HG02610 (cell line): Measurements from ENCODE around the gene STARD10.

ENCODE experiments used
- ATAC-seq: cut with Tn5 transposase; IDR thresholded peaks from one replicate; pipeline ENCODE4 v1.9.1; 2021; ENCODE audit warnings: mild to moderate bottlenecking, moderate library complexity; ENCODE audit not compliant: unreplicated experiment

Gene STARD10

GRCh38 chr11:72750086-72750485, 43.8 kb downstream of the STARD10 start:
- ATAC-seq: no peak

DNA sequence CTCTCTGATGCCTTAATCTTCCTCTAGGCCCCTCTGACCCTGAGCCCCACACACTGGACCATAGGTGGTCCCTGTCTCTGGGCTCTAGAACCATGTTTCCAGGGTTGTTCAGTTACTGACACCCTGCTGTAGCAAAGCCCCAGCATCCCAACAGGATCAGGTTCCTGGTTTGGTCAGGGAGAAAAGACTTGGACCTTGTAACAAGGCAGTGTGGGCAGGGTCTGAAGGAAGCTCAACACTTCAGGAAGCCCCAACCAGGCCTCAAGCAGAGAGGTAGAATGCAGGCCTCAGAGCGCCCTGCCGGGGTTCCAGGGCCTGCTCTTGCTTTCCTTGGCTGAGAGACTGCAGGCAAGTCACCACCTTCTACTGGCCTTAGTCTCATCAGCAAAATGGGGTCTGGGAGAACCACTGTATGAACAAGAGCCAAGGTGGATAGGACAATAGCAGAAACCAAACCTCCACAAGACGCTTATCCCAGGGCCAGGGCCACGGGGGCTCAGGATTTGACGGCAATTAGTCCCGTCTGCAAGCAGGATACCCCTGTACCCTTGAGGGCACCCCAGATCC, 46.5 kb downstream of the STARD10 start:
- no peak for ATAC-seq

DNA sequence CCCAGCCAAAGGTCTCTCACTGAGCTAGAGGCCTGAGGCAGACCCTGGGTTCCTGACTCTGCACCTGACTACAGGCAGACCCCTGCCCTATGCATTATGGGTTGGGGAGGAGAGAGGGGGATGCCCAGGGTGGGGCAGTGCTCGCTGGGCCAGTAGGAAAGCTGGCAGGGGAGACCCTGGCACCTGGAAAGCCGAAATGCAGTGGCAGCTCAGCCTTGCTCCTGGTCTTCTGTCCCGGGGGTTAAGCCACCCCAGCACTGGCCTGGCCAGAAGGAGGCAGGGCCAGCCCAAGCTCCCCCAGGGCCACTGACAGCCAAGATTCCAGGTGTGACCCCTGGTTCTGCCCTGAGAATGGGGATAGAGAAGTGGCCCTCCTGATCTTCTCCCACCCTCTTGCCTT, 47.0 kb downstream of the STARD10 start:
- no peak for ATAC-seq

- no peak for ATAC-seq
Measured at GRCh38 chr11:72745925-72746550, 47.8 kb downstream of the STARD10 start.

DNA sequence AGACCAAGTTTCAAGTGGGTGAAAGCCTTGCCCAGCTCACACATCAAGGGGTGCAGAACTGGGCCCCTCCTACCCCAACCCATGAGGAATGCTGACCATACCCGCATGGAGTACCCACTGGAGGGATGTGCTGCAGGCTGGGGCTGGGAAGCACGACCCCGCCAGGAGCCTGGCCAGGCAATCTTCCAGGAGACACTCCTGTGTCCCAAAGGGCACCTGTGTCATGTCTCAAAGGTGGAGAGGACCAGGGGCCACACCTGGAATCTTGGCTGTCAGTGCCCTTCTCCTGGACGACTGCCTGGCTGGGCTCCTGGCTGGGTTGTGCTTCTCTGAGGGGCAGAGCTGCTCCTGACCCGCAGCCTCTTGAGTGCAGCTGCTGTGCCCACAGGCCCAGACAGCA, 48.3 kb downstream of the STARD10 start:
- no peak for ATAC-seq

DNA sequence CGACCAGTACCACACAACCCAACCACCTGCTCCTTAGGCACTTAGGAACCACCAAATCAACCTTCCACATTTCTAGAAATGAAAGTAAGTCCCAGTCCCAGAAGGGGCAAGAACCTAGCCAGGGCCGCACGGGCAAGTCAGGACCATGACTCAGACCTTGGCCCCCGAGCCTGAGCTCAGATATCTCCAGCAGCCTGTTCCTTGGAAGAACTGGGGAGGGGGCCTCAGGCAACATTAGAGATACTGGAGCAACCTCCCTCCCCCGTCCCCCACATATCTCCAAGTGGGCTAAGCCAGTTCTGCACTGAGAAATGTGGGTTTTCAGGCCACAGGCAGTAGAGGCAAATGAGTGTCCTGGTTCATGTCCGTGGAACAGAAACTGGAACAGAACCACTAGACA, 49.4 kb downstream of the STARD10 start:
- no peak for ATAC-seq

DNA sequence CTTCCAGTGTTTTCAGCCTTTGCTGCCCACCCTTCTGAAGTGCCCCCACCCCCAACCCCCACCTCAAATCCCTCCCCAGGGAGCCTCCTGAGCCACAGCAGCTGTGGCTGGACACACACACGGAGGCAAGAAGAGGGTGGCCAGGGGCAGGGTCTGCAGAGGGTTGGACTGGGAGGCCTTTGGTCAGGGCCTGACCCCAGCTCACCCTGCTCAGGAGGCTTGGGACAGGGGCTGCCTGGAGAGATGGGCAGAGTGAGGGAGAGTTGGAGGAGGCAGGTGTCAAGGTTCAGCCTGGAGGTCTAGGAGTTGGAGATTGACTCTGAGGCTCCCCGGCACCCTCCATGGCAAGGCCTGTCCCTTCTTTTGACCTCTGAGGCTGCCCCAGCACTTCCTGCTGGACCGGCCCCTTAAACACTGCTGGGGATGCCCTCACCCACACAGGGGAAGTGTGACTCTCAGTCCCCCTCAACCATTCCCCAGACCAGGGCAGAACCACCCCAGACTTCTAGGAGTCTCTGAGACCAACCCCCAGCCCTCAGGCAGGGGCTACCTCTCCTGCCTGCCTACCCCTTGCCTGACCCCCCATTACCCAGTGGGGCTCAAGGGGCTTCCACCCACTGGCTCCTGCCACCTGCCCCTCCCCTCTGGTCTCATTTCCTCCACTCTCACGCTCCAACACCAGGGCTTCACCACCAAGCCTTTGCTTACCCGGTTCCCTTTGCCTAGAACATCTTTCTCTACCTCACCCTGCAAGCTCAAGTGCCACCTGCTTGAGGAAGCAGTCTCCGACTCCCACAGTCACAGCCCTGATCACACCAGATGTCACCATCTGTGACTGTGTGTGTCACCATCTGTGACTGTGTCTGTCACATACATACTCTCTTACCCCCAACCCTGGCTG, 50.3 kb downstream of the STARD10 start:
- ATAC-seq: no peak

DNA sequence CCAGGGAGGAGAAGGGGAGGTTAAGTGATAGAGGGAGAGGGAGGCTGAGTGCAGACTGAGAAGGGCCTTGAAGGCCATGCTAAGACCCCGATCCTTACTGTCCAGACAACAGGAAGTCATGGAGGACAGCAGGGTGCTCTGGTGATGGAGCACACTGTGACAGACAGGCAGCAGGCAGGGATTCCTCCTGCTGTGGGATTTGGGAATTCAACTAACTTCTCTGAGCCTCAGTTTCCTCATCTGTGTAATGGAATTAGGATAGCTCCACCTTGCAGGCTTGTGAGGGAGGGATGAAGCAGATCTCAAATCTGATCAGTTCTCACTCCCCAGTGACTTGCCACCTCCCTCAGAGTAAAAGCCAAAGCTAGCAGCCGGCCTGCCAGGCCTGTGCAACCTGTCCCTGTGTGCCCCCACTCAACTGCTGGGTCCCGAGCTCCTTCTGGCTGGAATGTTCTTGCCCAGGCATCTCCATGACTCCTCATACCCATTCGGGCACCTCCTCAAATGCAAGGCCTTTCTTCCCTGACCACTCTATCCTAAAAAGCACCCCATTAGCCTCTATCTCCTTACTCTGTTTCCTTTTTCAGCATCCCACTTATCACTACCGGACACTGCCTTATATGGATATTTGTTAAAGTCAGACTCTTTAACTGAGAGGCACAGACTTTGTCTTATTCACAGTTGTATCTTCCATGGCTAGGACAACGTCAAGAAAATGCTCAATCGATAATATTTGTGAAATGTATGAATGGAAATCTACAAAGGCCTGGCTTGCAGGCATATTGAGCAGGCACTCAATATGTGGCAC, 51.1 kb downstream of the STARD10 start:
- no peak for ATAC-seq

DNA sequence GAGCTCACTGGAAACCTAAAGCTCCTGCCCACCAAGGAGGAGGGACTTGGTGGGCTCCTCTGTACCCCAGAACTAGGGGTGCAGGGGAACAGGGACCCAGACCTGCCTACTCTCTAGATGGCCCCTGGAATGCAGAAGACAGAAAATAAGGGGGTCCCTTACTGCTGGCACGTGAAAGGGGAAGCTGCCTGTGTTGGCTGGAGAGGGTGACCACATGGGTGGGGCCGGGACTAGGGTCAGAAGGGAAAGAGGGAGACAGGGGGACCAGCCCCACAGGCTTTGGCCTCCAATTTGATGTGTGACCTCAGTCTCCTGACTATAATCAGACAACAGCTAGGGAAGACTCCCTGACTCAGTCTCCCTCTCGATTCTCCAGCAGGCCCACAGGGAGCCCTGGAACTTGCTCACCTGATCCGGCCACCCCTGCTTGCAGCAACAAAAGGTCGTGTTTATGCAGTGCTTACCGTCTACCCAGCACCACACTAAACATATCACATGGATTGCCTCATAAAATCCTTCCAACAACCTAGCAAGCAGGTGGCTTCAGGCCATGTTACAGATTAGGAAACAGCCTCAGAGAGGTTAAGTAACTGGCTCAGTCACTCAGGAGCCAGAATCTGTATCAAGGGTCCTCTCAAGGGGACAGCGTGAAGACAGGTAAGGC, 51.9 kb downstream of the STARD10 start:
- ATAC-seq: no peak

DNA sequence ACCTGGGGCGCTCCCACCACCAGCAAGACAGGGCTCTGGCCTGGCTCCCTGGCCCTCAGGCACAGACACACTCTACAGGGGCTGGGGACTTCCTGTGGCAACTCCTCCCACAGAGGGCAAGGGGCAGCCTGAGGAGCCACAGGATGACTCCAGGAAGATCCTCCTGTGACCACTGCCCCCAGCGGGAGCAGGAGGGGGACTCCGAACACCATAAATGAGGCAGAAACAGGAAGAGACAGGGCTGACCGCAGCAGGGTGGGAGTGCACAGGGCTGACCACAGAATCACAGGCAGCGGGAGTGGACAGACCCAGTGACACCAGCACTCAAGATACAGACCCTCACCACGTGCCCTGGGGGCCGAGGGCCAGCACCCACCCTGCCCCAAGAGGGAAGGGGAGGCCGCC, 52.4 kb downstream of the STARD10 start:
- no peak for ATAC-seq

- ATAC-seq: no peak
Measured at GRCh38 chr11:72740562-72741428, 53.1 kb downstream of the STARD10 start.

- no peak for ATAC-seq
Measured at GRCh38 chr11:72740060-72740424, 53.8 kb downstream of the STARD10 start.

GRCh38 chr11:72739240-72740059, 54.4 kb downstream of the STARD10 start:
- ATAC-seq: no peak

GRCh38 chr11:72738199-72739141, 55.4 kb downstream of the STARD10 start:
- ATAC-seq: peak; percentile 42

DNA sequence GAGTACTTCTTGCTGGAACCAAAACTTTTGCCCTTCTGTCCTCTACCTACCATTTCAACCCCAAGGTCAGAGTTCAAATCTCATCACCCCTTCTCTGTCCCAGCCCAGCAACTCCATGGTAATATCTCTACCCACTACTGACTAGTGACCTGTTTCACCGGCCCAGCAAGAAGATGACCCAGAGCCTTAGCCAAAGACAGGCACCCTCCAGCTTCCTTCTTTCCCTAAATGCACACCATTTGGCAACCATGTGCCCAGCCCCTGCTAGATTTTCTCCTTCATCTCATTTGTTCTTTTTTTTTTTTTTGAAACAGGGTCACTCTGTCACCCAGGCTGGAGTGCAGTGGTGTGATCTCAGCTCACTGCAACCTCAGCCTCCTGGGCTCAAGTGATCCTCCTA, 56.5 kb downstream of the STARD10 start:
- no peak for ATAC-seq

DNA sequence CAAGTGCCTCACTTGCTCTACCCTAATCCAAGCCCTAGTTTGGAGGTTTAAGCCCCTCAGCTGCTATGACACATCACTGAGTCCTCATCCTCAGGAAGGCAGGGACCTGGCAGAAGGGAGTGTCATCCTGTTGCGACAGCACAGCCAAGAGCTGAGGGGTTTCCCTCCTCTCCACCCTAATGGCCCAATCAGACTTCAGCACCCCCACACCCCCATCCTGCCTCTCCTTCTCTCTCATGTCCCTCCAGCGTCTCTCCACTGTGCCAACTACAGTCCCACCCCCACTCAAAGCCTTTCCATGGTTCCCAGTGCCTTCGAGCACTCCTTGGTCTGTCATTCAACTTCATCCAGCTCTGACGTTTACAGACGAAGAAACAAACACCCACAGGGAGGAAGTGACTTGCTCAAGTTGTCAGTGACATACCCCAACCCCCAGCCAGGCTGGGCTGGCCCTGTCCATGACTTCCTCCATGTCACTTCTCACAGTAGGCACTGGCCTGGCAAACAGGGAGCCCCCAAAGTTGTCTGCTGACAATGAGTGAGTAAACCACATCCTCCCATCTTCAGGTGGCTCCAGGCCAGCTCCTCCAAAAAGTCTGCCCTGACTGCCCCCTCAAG, 57.3 kb downstream of the STARD10 start:
- ATAC-seq: no peak

- ATAC-seq: no peak
Measured at GRCh38 chr11:72735495-72736027, 58.3 kb downstream of the STARD10 start.
